Measurements from ENCODE around the gene ZBTB8OS. TPM values are rescaled to one million over a fixed set of nuclear protein-coding genes. Genes with fewer than 3 reads are reported as not detected.

The ZBTB8OS gene
- total RNA-seq, 4 donors from 2014 or later = 22.1 to 48.1 (median 27.1) TPM

GRCh38 chr1:32622205-32622604 lies 28.1 kb downstream of the ZBTB8OS start:
- in situ Hi-C loops (cut with MboI; ENCODE audit: low sequenced_read_pairs in 4 of 4) = loop anchor here in 1 of 4 donors (10.0 kb wide), 1 partner anchor 97 kb away; no protein-coding TSS in a partner anchor
- H3K27me3 ChIP-seq = no peaks in the 10 kb centered on the region
- ATAC-seq (no peak), DNase-seq (no peak)
- peaks cover 0 to 9% of the 10 kb centered on the region in 2 donors for H3K36me3 ChIP-seq
- H3K4me3 ChIP-seq = no peak overlapping the region
- no peaks in the 10 kb centered on the region for H3K9me3 ChIP-seq
- TF ChIP-seq POLR2A (IDR thresholded peaks at IDR 0.05) (no peak), CTCF (IDR thresholded peaks at IDR 0.05 in 4 of 5, conservative IDR thresholded peaks at IDR 0.05 in 1 of 5) (no peak)
- no peaks in the 10 kb centered on the region for H3K4me1 ChIP-seq
- no peak overlapping the region for H3K27ac ChIP-seq
- intact Hi-C loops (cut with DNase I; ENCODE audit: low total_unique reads) = no loop called here

- Histone ChIP-seq H3K27ac (no peak overlapping the region), H3K4me3 (no peak overlapping the region), H3K27me3 (no peaks in the 10 kb centered on the region), H3K9me3 (no peaks in the 10 kb centered on the region), H3K4me1 (no peaks in the 10 kb centered on the region), H3K36me3 (no peaks in the 10 kb centered on the region)
- TF ChIP-seq CTCF (IDR thresholded peaks at IDR 0.05 in 4 of 5, conservative IDR thresholded peaks at IDR 0.05 in 1 of 5) (peak in 1 of 5 experiments; percentile 25), POLR2A (IDR thresholded peaks at IDR 0.05) (no peak)
- in situ Hi-C loops (cut with MboI; ENCODE audit: low sequenced_read_pairs in 4 of 4) (loop anchor here in 1 of 4 donors (10.0 kb wide), 1 partner anchor 95 kb away; no protein-coding TSS in a partner anchor), intact Hi-C loops (cut with DNase I; ENCODE audit: low total_unique reads) (loop anchor here (10.0 kb wide), 2 partner anchors 95 to 175 kb away; no protein-coding TSS in a partner anchor)
- no peak for ATAC-seq
- DNase-seq = no peak
Measured at GRCh38 chr1:32619701-32620485, 30.5 kb downstream of the ZBTB8OS start.

- no peak for TF ChIP-seq POLR2A (IDR thresholded peaks at IDR 0.05)
- TF ChIP-seq CTCF (IDR thresholded peaks at IDR 0.05 in 4 of 5, conservative IDR thresholded peaks at IDR 0.05 in 1 of 5) = no peak
- Histone ChIP-seq H3K9me3 (no peaks in the 10 kb centered on the region), H3K4me3 (no peak overlapping the region), H3K36me3 (no peaks in the 10 kb centered on the region), H3K27ac (no peak overlapping the region), H3K4me1 (no peaks in the 10 kb centered on the region), H3K27me3 (no peaks in the 10 kb centered on the region)
- ATAC-seq (no peak), DNase-seq (no peak)
- in situ Hi-C loops (cut with MboI; ENCODE audit: low sequenced_read_pairs in 4 of 4) (no loop called here), intact Hi-C loops (cut with DNase I; ENCODE audit: low total_unique reads) (loop anchor here (10.0 kb wide), 2 partner anchors 94 to 174 kb away; no protein-coding TSS in a partner anchor)
Measured at GRCh38 chr1:32618673-32619221, 31.6 kb downstream of the ZBTB8OS start.

- no peak for ATAC-seq
- DNase-seq = no peak
- H3K4me3 ChIP-seq = no peak overlapping the region
- peaks cover 0 to 4% of the 10 kb centered on the region in 2 donors for H3K4me1 ChIP-seq
- no peaks in the 10 kb centered on the region for H3K36me3 ChIP-seq
- H3K9me3 ChIP-seq = no peaks in the 10 kb centered on the region
- intact Hi-C loops (cut with DNase I; ENCODE audit: low total_unique reads) (loop anchor here (10.0 kb wide), 2 partner anchors 89 to 169 kb away; no protein-coding TSS in a partner anchor), in situ Hi-C loops (cut with MboI; ENCODE audit: low sequenced_read_pairs in 4 of 4) (no loop called here)
- no peaks in the 10 kb centered on the region for H3K27me3 ChIP-seq
- H3K27ac ChIP-seq = no peak overlapping the region
- TF ChIP-seq POLR2A (IDR thresholded peaks at IDR 0.05) = no peak
Measured at GRCh38 chr1:32613472-32613871, 36.9 kb downstream of the ZBTB8OS start.
